ENCODE data around the gene TOMM20. TPM values are rescaled to one million over a fixed set of nuclear protein-coding genes. Genes with fewer than 3 reads are reported as not detected.

TOMM20 gene
- total and polyA plus RNA-seq, 2 of the 8 experiments (the other 6 are each of a cell fraction or from before 2014, with no cell fraction given), result 71.4 to 168 TPM

- TF ChIP-seq, protein P1, sequence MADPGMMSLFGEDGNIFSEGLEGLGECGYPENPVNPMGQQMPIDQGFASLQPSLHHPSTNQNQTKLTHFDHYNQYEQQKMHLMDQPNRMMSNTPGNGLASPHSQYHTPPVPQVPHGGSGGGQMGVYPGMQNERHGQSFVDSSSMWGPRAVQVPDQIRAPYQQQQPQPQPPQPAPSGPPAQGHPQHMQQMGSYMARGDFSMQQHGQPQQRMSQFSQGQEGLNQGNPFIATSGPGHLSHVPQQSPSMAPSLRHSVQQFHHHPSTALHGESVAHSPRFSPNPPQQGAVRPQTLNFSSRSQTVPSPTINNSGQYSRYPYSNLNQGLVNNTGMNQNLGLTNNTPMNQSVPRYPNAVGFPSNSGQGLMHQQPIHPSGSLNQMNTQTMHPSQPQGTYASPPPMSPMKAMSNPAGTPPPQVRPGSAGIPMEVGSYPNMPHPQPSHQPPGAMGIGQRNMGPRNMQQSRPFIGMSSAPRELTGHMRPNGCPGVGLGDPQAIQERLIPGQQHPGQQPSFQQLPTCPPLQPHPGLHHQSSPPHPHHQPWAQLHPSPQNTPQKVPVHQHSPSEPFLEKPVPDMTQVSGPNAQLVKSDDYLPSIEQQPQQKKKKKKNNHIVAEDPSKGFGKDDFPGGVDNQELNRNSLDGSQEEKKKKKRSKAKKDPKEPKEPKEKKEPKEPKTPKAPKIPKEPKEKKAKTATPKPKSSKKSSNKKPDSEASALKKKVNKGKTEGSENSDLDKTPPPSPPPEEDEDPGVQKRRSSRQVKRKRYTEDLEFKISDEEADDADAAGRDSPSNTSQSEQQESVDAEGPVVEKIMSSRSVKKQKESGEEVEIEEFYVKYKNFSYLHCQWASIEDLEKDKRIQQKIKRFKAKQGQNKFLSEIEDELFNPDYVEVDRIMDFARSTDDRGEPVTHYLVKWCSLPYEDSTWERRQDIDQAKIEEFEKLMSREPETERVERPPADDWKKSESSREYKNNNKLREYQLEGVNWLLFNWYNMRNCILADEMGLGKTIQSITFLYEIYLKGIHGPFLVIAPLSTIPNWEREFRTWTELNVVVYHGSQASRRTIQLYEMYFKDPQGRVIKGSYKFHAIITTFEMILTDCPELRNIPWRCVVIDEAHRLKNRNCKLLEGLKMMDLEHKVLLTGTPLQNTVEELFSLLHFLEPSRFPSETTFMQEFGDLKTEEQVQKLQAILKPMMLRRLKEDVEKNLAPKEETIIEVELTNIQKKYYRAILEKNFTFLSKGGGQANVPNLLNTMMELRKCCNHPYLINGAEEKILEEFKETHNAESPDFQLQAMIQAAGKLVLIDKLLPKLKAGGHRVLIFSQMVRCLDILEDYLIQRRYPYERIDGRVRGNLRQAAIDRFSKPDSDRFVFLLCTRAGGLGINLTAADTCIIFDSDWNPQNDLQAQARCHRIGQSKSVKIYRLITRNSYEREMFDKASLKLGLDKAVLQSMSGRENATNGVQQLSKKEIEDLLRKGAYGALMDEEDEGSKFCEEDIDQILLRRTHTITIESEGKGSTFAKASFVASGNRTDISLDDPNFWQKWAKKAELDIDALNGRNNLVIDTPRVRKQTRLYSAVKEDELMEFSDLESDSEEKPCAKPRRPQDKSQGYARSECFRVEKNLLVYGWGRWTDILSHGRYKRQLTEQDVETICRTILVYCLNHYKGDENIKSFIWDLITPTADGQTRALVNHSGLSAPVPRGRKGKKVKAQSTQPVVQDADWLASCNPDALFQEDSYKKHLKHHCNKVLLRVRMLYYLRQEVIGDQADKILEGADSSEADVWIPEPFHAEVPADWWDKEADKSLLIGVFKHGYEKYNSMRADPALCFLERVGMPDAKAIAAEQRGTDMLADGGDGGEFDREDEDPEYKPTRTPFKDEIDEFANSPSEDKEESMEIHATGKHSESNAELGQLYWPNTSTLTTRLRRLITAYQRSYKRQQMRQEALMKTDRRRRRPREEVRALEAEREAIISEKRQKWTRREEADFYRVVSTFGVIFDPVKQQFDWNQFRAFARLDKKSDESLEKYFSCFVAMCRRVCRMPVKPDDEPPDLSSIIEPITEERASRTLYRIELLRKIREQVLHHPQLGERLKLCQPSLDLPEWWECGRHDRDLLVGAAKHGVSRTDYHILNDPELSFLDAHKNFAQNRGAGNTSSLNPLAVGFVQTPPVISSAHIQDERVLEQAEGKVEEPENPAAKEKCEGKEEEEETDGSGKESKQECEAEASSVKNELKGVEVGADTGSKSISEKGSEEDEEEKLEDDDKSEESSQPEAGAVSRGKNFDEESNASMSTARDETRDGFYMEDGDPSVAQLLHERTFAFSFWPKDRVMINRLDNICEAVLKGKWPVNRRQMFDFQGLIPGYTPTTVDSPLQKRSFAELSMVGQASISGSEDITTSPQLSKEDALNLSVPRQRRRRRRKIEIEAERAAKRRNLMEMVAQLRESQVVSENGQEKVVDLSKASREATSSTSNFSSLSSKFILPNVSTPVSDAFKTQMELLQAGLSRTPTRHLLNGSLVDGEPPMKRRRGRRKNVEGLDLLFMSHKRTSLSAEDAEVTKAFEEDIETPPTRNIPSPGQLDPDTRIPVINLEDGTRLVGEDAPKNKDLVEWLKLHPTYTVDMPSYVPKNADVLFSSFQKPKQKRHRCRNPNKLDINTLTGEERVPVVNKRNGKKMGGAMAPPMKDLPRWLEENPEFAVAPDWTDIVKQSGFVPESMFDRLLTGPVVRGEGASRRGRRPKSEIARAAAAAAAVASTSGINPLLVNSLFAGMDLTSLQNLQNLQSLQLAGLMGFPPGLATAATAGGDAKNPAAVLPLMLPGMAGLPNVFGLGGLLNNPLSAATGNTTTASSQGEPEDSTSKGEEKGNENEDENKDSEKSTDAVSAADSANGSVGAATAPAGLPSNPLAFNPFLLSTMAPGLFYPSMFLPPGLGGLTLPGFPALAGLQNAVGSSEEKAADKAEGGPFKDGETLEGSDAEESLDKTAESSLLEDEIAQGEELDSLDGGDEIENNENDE (IDR thresholded peaks at IDR 0.05; ENCODE audit: insufficient replicate concordance, low read length), result no peak
- TF ChIP-seq SUZ12 (IDR thresholded peaks at IDR 0.05; ENCODE audit: low read length) (no peak), CREB1 (IDR thresholded peaks at IDR 0.05) (no peak), USF2 (IDR thresholded peaks at IDR 0.05; ENCODE audit: low read length) (no peak), PHF8 (conservative IDR thresholded peaks at IDR 0.05; ENCODE audit: low read depth, low read length) (no peak), CTBP2 (IDR thresholded peaks at IDR 0.05; ENCODE audit: borderline replicate concordance, insufficient read depth, insufficient read length, low read length) (no peak), CHD1 (IDR thresholded peaks at IDR 0.05; ENCODE audit: low read depth, low read length) (no peak), SRF (IDR thresholded peaks at IDR 0.05; ENCODE audit: low read depth, low read length) (no peak), JUN (IDR thresholded peaks at IDR 0.05; ENCODE audit: low read depth, low read length) (no peak), SP1 (IDR thresholded peaks at IDR 0.05; ENCODE audit: low read depth, low read length) (no peak)
- TF ChIP-seq, protein P2, sequence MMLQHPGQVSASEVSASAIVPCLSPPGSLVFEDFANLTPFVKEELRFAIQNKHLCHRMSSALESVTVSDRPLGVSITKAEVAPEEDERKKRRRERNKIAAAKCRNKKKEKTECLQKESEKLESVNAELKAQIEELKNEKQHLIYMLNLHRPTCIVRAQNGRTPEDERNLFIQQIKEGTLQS (IDR thresholded peaks at IDR 0.05; ENCODE audit: insufficient read depth, low read depth, low read length), result no peak
Measured at GRCh38 chr1:235156740-235157139, 28.1 kb upstream of the TOMM20 start (continued).

Measured in H1 (cell line).